ENCODE data around the gene TTLL11.

GRCh38 chr9:122053064-122053463 is 40.0 kb downstream of the TTLL11 start:
- TF ChIP-seq CTCF (optimal IDR thresholded peaks at IDR 0.05 in 1 of 3, IDR thresholded peaks at IDR 0.05 in 1 of 3, conservative IDR thresholded peaks at IDR 0.05 in 1 of 3; ENCODE audit: extremely low read depth in 1 of 3, insufficient read depth in 2 of 3, low read length in 3 of 3) (no peak), EZH2 (IDR thresholded peaks at IDR 0.05; ENCODE audit: low read length) (no peak)

All from keratinocyte (primary cell).